VCaP (cell line): ENCODE data around the gene MAGI1.

ENCODE experiments used
- H3K27ac ChIP-seq: fragments of 450-650 bp; 2 replicates; pipeline ENCODE4 v1.5.1; 2017
- CTCF ChIP-seq: fragments of 450-650 bp; conservative IDR thresholded peaks from 2 replicates; pipeline ENCODE4 v1.5.1; 2017; ENCODE audit warnings: mild to moderate bottlenecking, moderate library complexity

MAGI1 gene

GRCh38 chr3:65588884-65589283, 449.8 kb downstream of the MAGI1 start:
- no peak overlapping the region for H3K27ac ChIP-seq
- TF ChIP-seq CTCF = no peak

GRCh38 chr3:65587650-65588439, 450.9 kb downstream of the MAGI1 start:
- H3K27ac ChIP-seq = no peak overlapping the region
- TF ChIP-seq CTCF = no peak

GRCh38 chr3:65584913-65585312, 453.8 kb downstream of the MAGI1 start:
- TF ChIP-seq CTCF = no peak
- no peak overlapping the region for H3K27ac ChIP-seq

- no peak for TF ChIP-seq CTCF
- H3K27ac ChIP-seq = no peak overlapping the region
These were observed 454.7 kb downstream of the MAGI1 start for GRCh38 chr3:65584002-65584401.

- no peak overlapping the region for H3K27ac ChIP-seq
- TF ChIP-seq CTCF = no peak
These were observed 455.5 kb downstream of the MAGI1 start for GRCh38 chr3:65583188-65583587.

DNA sequence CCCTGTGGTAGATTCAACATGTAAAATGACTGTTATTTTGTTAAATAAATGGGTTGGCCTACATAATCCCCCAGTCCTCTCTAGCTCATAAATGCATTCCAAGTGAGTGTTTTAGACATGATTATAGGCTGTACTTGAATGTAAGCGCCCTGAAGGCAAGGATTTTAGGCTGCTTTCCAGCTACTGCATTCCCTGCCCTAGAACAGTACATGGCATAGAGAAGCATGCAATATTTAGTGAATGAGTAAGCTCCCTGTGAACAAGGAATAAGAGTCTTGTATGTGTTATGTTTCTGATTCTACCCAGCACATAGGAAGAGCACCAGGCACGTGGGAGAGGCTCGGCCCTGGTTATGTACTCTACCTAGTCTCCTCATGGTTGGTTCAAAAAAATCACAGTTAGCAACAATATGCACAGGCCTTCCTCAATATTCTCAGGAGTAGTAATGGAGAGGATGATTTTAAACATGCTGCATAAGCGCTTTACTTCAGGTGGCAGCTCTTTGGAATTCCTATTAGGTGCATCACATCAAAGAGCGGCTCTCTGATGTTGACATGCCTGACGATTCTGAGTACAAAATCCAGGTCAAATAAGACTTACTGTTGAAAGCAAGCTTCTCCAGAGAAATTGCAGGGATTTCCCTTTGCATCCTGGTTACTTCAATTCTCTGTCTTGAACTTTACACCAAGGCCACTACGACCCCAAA, 456.6 kb downstream of the MAGI1 start:
- no peak overlapping the region for H3K27ac ChIP-seq
- TF ChIP-seq CTCF = no peak

- H3K27ac ChIP-seq = no peak overlapping the region
- TF ChIP-seq CTCF = no peak
These were observed 457.4 kb downstream of the MAGI1 start for GRCh38 chr3:65581313-65581712.
